Gastroesophageal sphincter (tissue), 3 donors: ENCODE measurements around the gene MIB1.

ENCODE experiments used
- CTCF ChIP-seq, 4 experiments: fragments of 200-600 bp in 2 of 4; fragments of 450-650 bp in 2 of 4; sonication (generic) in 1 of 4; IDR thresholded peaks; one replicate each; pipeline ENCODE4 v1.5.1; 2017 to 2019; ENCODE audit warnings: antibody characterized with exemption in 4 of 4, mild to moderate bottlenecking in 2 of 4, moderate library complexity in 2 of 4
- EP300 ChIP-seq: sonication (generic); formaldehyde crosslinking; IDR thresholded peaks from one replicate; pipeline ENCODE4 v1.6.1; 2017; ENCODE audit warnings: antibody characterized with exemption, mild to moderate bottlenecking
- POLR2A ChIP-seq, 2 donors: fragments of 450-650 bp; IDR thresholded peaks; one replicate each; pipeline ENCODE4 v1.6.1; 2017; ENCODE audit warnings: antibody characterized with exemption in 2 of 2, mild to moderate bottlenecking in 2 of 2, moderate library complexity in 1 of 2
- POLR2AphosphoS5 ChIP-seq: sonication (generic); formaldehyde crosslinking; IDR thresholded peaks from one replicate; pipeline ENCODE4 v1.6.1; 2017; ENCODE audit warnings: antibody characterized with exemption

- TF ChIP-seq CTCF (IDR thresholded peaks at IDR 0.05), result no peak
- TF ChIP-seq EP300, result no peak
- TF ChIP-seq POLR2A (IDR thresholded peaks at IDR 0.05), result no peak
- TF ChIP-seq POLR2AphosphoS5, result no peak
Observed at GRCh38 chr18:21857871-21858270, 117.3 kb downstream of the MIB1 start.
